Eye (tissue), 1 donor: ENCODE data around the gene ERF.

Experiments used
- DNase-seq: peaks from one replicate; pipeline ENCODE4 v3.0.0-alpha.2; 2015

Gene ERF

GRCh38 chr19:42254850-42255765 lies at the start of gene ERF:
Gene ERF (minus strand): TSS chr19:42255128. CDS start chr19:42254999, 129 bp downstream.
- peak; percentile 97 for DNase-seq

- DNase-seq: no peak
Measured at GRCh38 chr19:42303876-42304275, 48.9 kb upstream of the ERF start.

- DNase-seq: no peak
Measured at GRCh38 chr19:42303101-42303464, 48.2 kb upstream of the ERF start.

- no peak for DNase-seq
Measured at GRCh38 chr19:42301646-42302203, 46.8 kb upstream of the ERF start, which contains the start of gene PRR19. Gene PRR19 (plus strand): TSS chr19:42302132. CDS start chr19:42309585, 7,453 bp downstream.

GRCh38 chr19:42297039-42297438 lies 42.1 kb upstream of the ERF start:
- DNase-seq: no peak

- peak; percentile 91 for DNase-seq
Measured at GRCh38 chr19:42295831-42296525, 41.0 kb upstream of the ERF start.

GRCh38 chr19:42295342-42295741 lies 40.4 kb upstream of the ERF start:
- no peak for DNase-seq

- DNase-seq: no peak
Measured at GRCh38 chr19:42294471-42295137, 39.7 kb upstream of the ERF start.

- no peak for DNase-seq
Measured at GRCh38 chr19:42293948-42294347, 39.0 kb upstream of the ERF start.

- DNase-seq: no peak
Measured at GRCh38 chr19:42293540-42293939, 38.6 kb upstream of the ERF start.

- DNase-seq: no peak
Measured at GRCh38 chr19:42292963-42293362, 38.0 kb upstream of the ERF start.

GRCh38 chr19:42292042-42292960 lies 37.4 kb upstream of the ERF start:
- no peak for DNase-seq

GRCh38 chr19:42291435-42291810 lies 36.5 kb upstream of the ERF start:
- DNase-seq: no peak

- DNase-seq: no peak
Measured at GRCh38 chr19:42290523-42291434, 35.9 kb upstream of the ERF start.

- DNase-seq: no peak
Measured at GRCh38 chr19:42290136-42290522, 35.2 kb upstream of the ERF start.

GRCh38 chr19:42289556-42290041 lies 34.7 kb upstream of the ERF start:
- DNase-seq: no peak

- DNase-seq: no peak
Measured at GRCh38 chr19:42288881-42289555, 34.1 kb upstream of the ERF start.

- no peak for DNase-seq
Measured at GRCh38 chr19:42288387-42288786, 33.5 kb upstream of the ERF start.

- DNase-seq: no peak
Measured at GRCh38 chr19:42287827-42288107, 32.8 kb upstream of the ERF start.
